Fibroblast of lung (primary cell): ENCODE measurements around the gene CRYBG2. TPM values are rescaled to one million over a fixed set of nuclear protein-coding genes. Genes with fewer than 3 reads are reported as not detected.
A peak's percentile ranks its signal among the peaks of the same experiment; 100 is the strongest.

ENCODE experiments used
- DNase-seq, 2 donors: peaks; one replicate each; pipeline versions ENCODE4 v3.0.0 to v3.0.0-alpha.2; 2010; ENCODE audit warnings: low read depth in 2 of 2
- H2AFZ ChIP-seq: 2 replicates; pipeline ENCODE4 v1.5.1; 2012; ENCODE audit warnings: low read length, control low read depth, inconsistent platforms
- H3K27ac ChIP-seq: 2 replicates; pipeline ENCODE4 v1.5.1; 2011; ENCODE audit warnings: low read length, control low read depth; ENCODE audit not compliant: insufficient read depth
- H3K27me3 ChIP-seq: 2 replicates; pipeline ENCODE4 v1.5.1; 2011; ENCODE audit warnings: mild to moderate bottlenecking, low read length; ENCODE audit not compliant: control insufficient read depth, insufficient read depth
- H3K36me3 ChIP-seq: 2 replicates; pipeline ENCODE4 v1.5.1; 2011; ENCODE audit warnings: low read length; ENCODE audit not compliant: control insufficient read depth, insufficient read depth
- H3K4me1 ChIP-seq: 2 replicates; pipeline ENCODE4 v1.5.1; 2011; ENCODE audit warnings: low read length; ENCODE audit not compliant: control insufficient read depth, insufficient read depth; ENCODE audit errors: extremely low read depth
- H3K4me2 ChIP-seq: 2 replicates; pipeline ENCODE4 v1.5.1; 2011; ENCODE audit warnings: low read length, control low read depth; ENCODE audit not compliant: insufficient read depth; ENCODE audit errors: extremely low read depth
- H3K4me3 ChIP-seq, 4 experiments: fragments of 200-600 bp in 1 of 4; sonication (generic) in 1 of 4; replicated peaks in 1 of 4; 2 replicates each; pipeline ENCODE4 v1.5.1; 2011 to 2016; ENCODE audit warnings: low read length in 4 of 4, low read depth in 3 of 4, mild to moderate bottlenecking in 3 of 4, control low read depth in 2 of 4, inconsistent platforms in 1 of 4, mixed read lengths in 1 of 4; ENCODE audit not compliant: insufficient read depth in 1 of 4; ENCODE audit errors: control extremely low read depth in 1 of 4
- H3K79me2 ChIP-seq: 2 replicates; pipeline ENCODE4 v1.5.1; 2012; ENCODE audit warnings: mild to moderate bottlenecking, low read length, inconsistent platforms; ENCODE audit not compliant: control insufficient read depth, insufficient read depth
- H3K9ac ChIP-seq: 2 replicates; pipeline ENCODE4 v1.5.1; 2011; ENCODE audit warnings: mild to moderate bottlenecking, low read length, control low read depth; ENCODE audit not compliant: insufficient read depth
- H3K9me3 ChIP-seq: 2 replicates; pipeline ENCODE4 v1.5.1; 2012; ENCODE audit warnings: low read depth, low read length; ENCODE audit not compliant: control insufficient read depth, insufficient read depth
- H4K20me1 ChIP-seq: 2 replicates; pipeline ENCODE4 v1.5.1; 2011; ENCODE audit warnings: low read length; ENCODE audit not compliant: control insufficient read depth, insufficient read depth; ENCODE audit errors: extremely low read depth
- CTCF ChIP-seq, 2 donors: IDR thresholded peaks in 1 of 2; conservative IDR thresholded peaks in 1 of 2; 1 replicate in 1 of 2; 2 replicates in 1 of 2; pipeline ENCODE4 v1.5.1; 2011 to 2012; ENCODE audit warnings: low read length in 2 of 2, control low read depth in 1 of 2, inconsistent platforms in 1 of 2, low read depth in 1 of 2, mild to moderate bottlenecking in 1 of 2
- EZH2 ChIP-seq: IDR thresholded peaks from 2 replicates; pipeline ENCODE4 v1.5.1; 2012; ENCODE audit warnings: low read length, control low read depth, mild to moderate bottlenecking; ENCODE audit errors: missing control alignments
- polyA plus RNA-seq, 2 donors: library from polyadenylated mRNA; depleted of rRNA in 1 of 2; stranded (reverse) in 1 of 2; unstranded in 1 of 2; fragments of >200 nt; gene quantifications; 2 replicates each; pipeline ENCODE4 v1.2.1, GENCODE V29; 2011 to 2012; ENCODE audit warnings: missing spikeins in 1 of 2
- total RNA-seq: library from RNA; depleted of rRNA; stranded (reverse); fragments of >200 nt; gene quantifications from 2 replicates; pipeline ENCODE4 v1.2.1, GENCODE V29; 2014

CRYBG2 gene
- total and polyA plus RNA-seq, 2 donors (not counting 1 experiment from before 2014, with no cell fraction given) = not detected

- H3K4me1 ChIP-seq = peaks cover 44% of the 10 kb centered on the region
- H3K79me2 ChIP-seq = peaks cover 16% of the 10 kb centered on the region
- no peaks in the 10 kb centered on the region for H3K27me3 ChIP-seq
- peak overlapping the region; percentile 25 for H3K4me2 ChIP-seq
- TF ChIP-seq EZH2 (no peak), CTCF (conservative IDR thresholded peaks at IDR 0.05 in 1 of 2, IDR thresholded peaks at IDR 0.05 in 1 of 2; ENCODE audit: low read depth in 1 of 2, low read length in 2 of 2) (peak; percentile 79 to 81)
- H3K36me3 ChIP-seq = peaks cover 2% of the 10 kb centered on the region
- peak; percentile 92 to 97 for DNase-seq
- no peak overlapping the region for H3K4me3 ChIP-seq
- no peak overlapping the region for H3K9ac ChIP-seq
- H3K9me3 ChIP-seq = no peaks in the 10 kb centered on the region
- no peaks in the 10 kb centered on the region for H4K20me1 ChIP-seq
- H2AFZ ChIP-seq = peak overlapping the region; percentile 31
- H3K27ac ChIP-seq = peak overlapping the region; percentile 62
Observed at GRCh38 chr1:26275580-26276431, 78.1 kb downstream of the CRYBG2 start.

- TF ChIP-seq CTCF (conservative IDR thresholded peaks at IDR 0.05 in 1 of 2, IDR thresholded peaks at IDR 0.05 in 1 of 2; ENCODE audit: low read depth in 1 of 2, low read length in 2 of 2) (no peak), EZH2 (no peak)
- H3K79me2 ChIP-seq = peaks cover 7% of the 10 kb centered on the region
- no peaks in the 10 kb centered on the region for H3K27me3 ChIP-seq
- no peak overlapping the region for H3K27ac ChIP-seq
- H4K20me1 ChIP-seq = no peaks in the 10 kb centered on the region
- no peak overlapping the region for H3K4me3 ChIP-seq
- H3K4me1 ChIP-seq = peaks cover 44% of the 10 kb centered on the region
- no peak overlapping the region for H2AFZ ChIP-seq
- H3K4me2 ChIP-seq = no peak overlapping the region
- no peaks in the 10 kb centered on the region for H3K9me3 ChIP-seq
- peaks cover 2% of the 10 kb centered on the region for H3K36me3 ChIP-seq
- H3K9ac ChIP-seq = no peak overlapping the region
- DNase-seq = peak; percentile 51 to 67
Observed at GRCh38 chr1:26274801-26275425, 79.0 kb downstream of the CRYBG2 start.

Other genes with a start within 250 kb of the CRYBG2 start
- gene PDIK1L, start 242.3 kb downstream of the CRYBG2 start, total RNA-seq = 4.3 and 5.1 TPM in 2 replicates
- 3.0 and 3.7 TPM in 2 replicates for gene PDIK1L, start 242.3 kb downstream of the CRYBG2 start, polyA plus RNA-seq
- gene FAM110D, start 195.1 kb downstream of the CRYBG2 start, total RNA-seq = not detected in 2 replicates
- gene FAM110D, start 195.1 kb downstream of the CRYBG2 start, polyA plus RNA-seq = not detected in 2 replicates
- gene C1orf232, start 185.2 kb downstream of the CRYBG2 start, total RNA-seq = not detected in 2 replicates
- not detected in 2 replicates for gene C1orf232, start 185.2 kb downstream of the CRYBG2 start, polyA plus RNA-seq
- 30.7 and 38.8 TPM in 2 replicates for gene ZNF593, start 184.2 kb downstream of the CRYBG2 start, total RNA-seq
- 17.6 and 19.8 TPM in 2 replicates for gene ZNF593, start 184.2 kb downstream of the CRYBG2 start, polyA plus RNA-seq
- not detected in 2 replicates for gene ZNF593OS, start 182.3 kb downstream of the CRYBG2 start, total RNA-seq
- gene ZNF593OS, start 182.3 kb downstream of the CRYBG2 start, polyA plus RNA-seq = not detected in 2 replicates
- not detected in 2 replicates for gene CNKSR1, start 176.6 kb downstream of the CRYBG2 start, total RNA-seq
- 0.08 TPM in 1 of 2 replicates, not detected in the other for gene CNKSR1, start 176.6 kb downstream of the CRYBG2 start, polyA plus RNA-seq
- gene CATSPER4, start 163.5 kb downstream of the CRYBG2 start, total RNA-seq = not detected in 2 replicates
- gene CATSPER4, start 163.5 kb downstream of the CRYBG2 start, polyA plus RNA-seq = not detected in 2 replicates
- 3.9 and 6.9 TPM in 2 replicates for gene CEP85, start 119.9 kb downstream of the CRYBG2 start, total RNA-seq
- 4.7 and 8.2 TPM in 2 replicates for gene CEP85, start 119.9 kb downstream of the CRYBG2 start, polyA plus RNA-seq
- 12.8 and 39.6 TPM in 2 replicates for gene SH3BGRL3, start 74.0 kb downstream of the CRYBG2 start, total RNA-seq
- gene SH3BGRL3, start 74.0 kb downstream of the CRYBG2 start, polyA plus RNA-seq = 200 and 261 TPM in 2 replicates
- gene UBXN11, start 47.5 kb downstream of the CRYBG2 start, total RNA-seq = 2.6 and 3.5 TPM in 2 replicates
- 6.5 and 7.1 TPM in 2 replicates for gene UBXN11, start 47.5 kb downstream of the CRYBG2 start, polyA plus RNA-seq
- gene CD52, start 36.2 kb downstream of the CRYBG2 start, total RNA-seq = 0.51 TPM in 1 of 2 replicates, not detected in the other
- gene CD52, start 36.2 kb downstream of the CRYBG2 start, polyA plus RNA-seq = 0.28 and 0.31 TPM in 2 replicates
- gene ZNF683, start 18.6 kb upstream of the CRYBG2 start, total RNA-seq = not detected in 2 replicates
- not detected in 2 replicates for gene ZNF683, start 18.6 kb upstream of the CRYBG2 start, polyA plus RNA-seq
- gene LIN28A, start 56.7 kb upstream of the CRYBG2 start, total RNA-seq = not detected in 2 replicates
- 0.05 and 0.09 TPM in 2 replicates for gene LIN28A, start 56.7 kb upstream of the CRYBG2 start, polyA plus RNA-seq
- gene DHDDS, start 78.2 kb upstream of the CRYBG2 start, total RNA-seq = 28.5 and 41.5 TPM in 2 replicates
- 75.6 and 76.6 TPM in 2 replicates for gene DHDDS, start 78.2 kb upstream of the CRYBG2 start, polyA plus RNA-seq
- gene HMGN2, start 118.3 kb upstream of the CRYBG2 start, total RNA-seq = 123 and 170 TPM in 2 replicates
- gene HMGN2, start 118.3 kb upstream of the CRYBG2 start, polyA plus RNA-seq = 442 and 557 TPM in 2 replicates
- gene RPS6KA1, start 175.6 kb upstream of the CRYBG2 start, total RNA-seq = 1.7 and 2.6 TPM in 2 replicates
- 0.64 and 0.94 TPM in 2 replicates for gene RPS6KA1, start 175.6 kb upstream of the CRYBG2 start, polyA plus RNA-seq